Measurements from ENCODE around the gene GPATCH1.

GRCh38 chr19:33054623-33055022 lies 26.4 kb upstream of the GPATCH1 start:
- TF ChIP-seq, protein P1, sequence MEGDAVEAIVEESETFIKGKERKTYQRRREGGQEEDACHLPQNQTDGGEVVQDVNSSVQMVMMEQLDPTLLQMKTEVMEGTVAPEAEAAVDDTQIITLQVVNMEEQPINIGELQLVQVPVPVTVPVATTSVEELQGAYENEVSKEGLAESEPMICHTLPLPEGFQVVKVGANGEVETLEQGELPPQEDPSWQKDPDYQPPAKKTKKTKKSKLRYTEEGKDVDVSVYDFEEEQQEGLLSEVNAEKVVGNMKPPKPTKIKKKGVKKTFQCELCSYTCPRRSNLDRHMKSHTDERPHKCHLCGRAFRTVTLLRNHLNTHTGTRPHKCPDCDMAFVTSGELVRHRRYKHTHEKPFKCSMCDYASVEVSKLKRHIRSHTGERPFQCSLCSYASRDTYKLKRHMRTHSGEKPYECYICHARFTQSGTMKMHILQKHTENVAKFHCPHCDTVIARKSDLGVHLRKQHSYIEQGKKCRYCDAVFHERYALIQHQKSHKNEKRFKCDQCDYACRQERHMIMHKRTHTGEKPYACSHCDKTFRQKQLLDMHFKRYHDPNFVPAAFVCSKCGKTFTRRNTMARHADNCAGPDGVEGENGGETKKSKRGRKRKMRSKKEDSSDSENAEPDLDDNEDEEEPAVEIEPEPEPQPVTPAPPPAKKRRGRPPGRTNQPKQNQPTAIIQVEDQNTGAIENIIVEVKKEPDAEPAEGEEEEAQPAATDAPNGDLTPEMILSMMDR (conservative IDR thresholded peaks at IDR 0.05; ENCODE audit: low read length): no peak
- TF ChIP-seq EZH2phosphoT487 (IDR thresholded peaks at IDR 0.05; ENCODE audit: borderline replicate concordance): no peak

Data from Loucy (cell line).